Panc1 (cell line): ENCODE data around the gene LRRC3. TPM values are rescaled to one million over a fixed set of nuclear protein-coding genes. Genes with fewer than 3 reads are reported as not detected.

Source experiments
- ATAC-seq: fragments of 200-7000 bp; cut with Tn5 transposase; 2 replicates; pipeline ENCODE4 v1.9.1; 2020; ENCODE audit warnings: mild to moderate bottlenecking, moderate library complexity
- BruUV-seq: library from RNA; stranded (reverse); fragments of 400-500 nt; replicated peaks from 2 replicates; lab custom pipeline; 2021; lab: Mats Ljungman, UMichigan
- CTCF ChIA-PET: fragments of 300-600 bp; sonication (Branson Sonifier 250); formaldehyde crosslinking; loops from one replicate; lab custom pipeline; 2022; ENCODE audit warnings: antibody characterized with exemption; lab: Charles Lee
- POLR2A ChIA-PET: fragments of 300-600 bp; sonication (Branson Sonifier 250); formaldehyde crosslinking; loops from one replicate; lab custom pipeline; 2022; ENCODE audit warnings: antibody characterized with exemption; lab: Charles Lee
- DNase-seq: peaks from one replicate; pipeline ENCODE4 v3.0.0-alpha.2; 2010; ENCODE audit warnings: low read depth, low spot score
- H3K27ac ChIP-seq: 2 replicates; pipeline ENCODE4 v1.5.1; 2011; ENCODE audit warnings: mild to moderate bottlenecking, low read length, inconsistent platforms
- H3K27me3 ChIP-seq: fragments of 200-500 bp; sonication (Bioruptor generic); 2 replicates; pipeline ENCODE4 v1.6.0; 2014; ENCODE audit warnings: low read length, inconsistent platforms; ENCODE audit not compliant: control insufficient read depth, insufficient read depth
- H3K36me3 ChIP-seq: fragments of 200-500 bp; sonication (Bioruptor generic); 2 replicates; pipeline ENCODE4 v1.5.1; 2014; ENCODE audit warnings: inconsistent platforms, mild to moderate bottlenecking, low read length, moderate library complexity; ENCODE audit not compliant: control insufficient read depth, insufficient read depth
- H3K4me1 ChIP-seq: 2 replicates; pipeline ENCODE4 v1.5.1; 2011; ENCODE audit warnings: inconsistent platforms, mild to moderate bottlenecking, low read length, moderate library complexity; ENCODE audit not compliant: control insufficient read depth, insufficient read depth
- H3K4me3 ChIP-seq, 2 experiments: 2 replicates each; pipeline ENCODE4 v1.5.1; 2011 to 2012; ENCODE audit warnings: low read depth in 2 of 2, low read length in 2 of 2, mild to moderate bottlenecking in 2 of 2, inconsistent platforms in 1 of 2, moderate library complexity in 1 of 2
- H3K9me3 ChIP-seq: fragments of 200-500 bp; sonication (Bioruptor generic); 2 replicates; pipeline ENCODE4 v1.5.1; 2014; ENCODE audit warnings: low read depth, mild to moderate bottlenecking, inconsistent platforms, low read length, moderate library complexity; ENCODE audit not compliant: control insufficient read depth, insufficient read depth
- CTCF ChIP-seq: fragments of 450-650 bp; IDR thresholded peaks from 2 replicates; pipeline ENCODE4 v1.5.1; 2017; ENCODE audit warnings: mild to moderate bottlenecking
- POLR2AphosphoS5 ChIP-seq: IDR thresholded peaks from 2 replicates; pipeline ENCODE4 v1.6.1; 2012; ENCODE audit warnings: mild to moderate bottlenecking, low read depth, low read length, moderate library complexity
- REST ChIP-seq, 2 experiments: IDR thresholded peaks; 2 replicates each; pipeline ENCODE4 v1.6.1; 2011 to 2012; ENCODE audit warnings: low read depth in 2 of 2, control low read depth in 1 of 2, low read length in 1 of 2, mild to moderate bottlenecking in 1 of 2, moderate library complexity in 1 of 2; ENCODE audit not compliant: insufficient read depth in 1 of 2
- SIN3A ChIP-seq: IDR thresholded peaks from 2 replicates; pipeline ENCODE4 v1.6.1; 2012; ENCODE audit warnings: low read depth, mild to moderate bottlenecking, low read length, moderate library complexity, borderline replicate concordance; ENCODE audit not compliant: insufficient read depth
- TCF7L2 ChIP-seq: IDR thresholded peaks from 2 replicates; pipeline ENCODE4 v1.6.1; 2011; ENCODE audit warnings: mild to moderate bottlenecking, low read depth, low read length, inconsistent platforms
- in situ Hi-C: cut with HindIII; loops from 2 replicates; pipeline ENCODE4 v1.10.0; 2016; ENCODE audit warnings: low sequenced_read_pairs, low pct_unique_long_range_greater_than_20kb
- intact Hi-C: fragments of 100-400 bp; cut with micrococcal nuclease; formaldehyde crosslinking; loops from one replicate; pipeline ENCODE4 v1.10.0; 2022; ENCODE audit not compliant: unreplicated experiment
- total RNA-seq: library from RNA; stranded (reverse); gene quantifications from one replicate; pipeline ENCODE4 v1.2.1, GENCODE V29; 2021; ENCODE audit not compliant: unreplicated experiment

The LRRC3 gene
- total RNA-seq, 1 experiment from 2014 or later, result 3.3 TPM

GRCh38 chr21:44456915-44457736 lies 1.8 kb downstream of the LRRC3 start:
- TF ChIP-seq SIN3A (no peak), TCF7L2 (no peak), REST (IDR thresholded peaks at IDR 0.05; ENCODE audit: insufficient read depth in 1 of 2, low read depth in 2 of 2, low read length in 1 of 2) (no peak), CTCF (no peak)
- H3K27me3 ChIP-seq, result no peaks in the 10 kb centered on the region; the same call in 1 of the 2 replicates
- ATAC-seq (no peak), DNase-seq (no peak)
- CTCF ChIA-PET, result no interaction called here
- H3K36me3 ChIP-seq, result no peaks in the 10 kb centered on the region
- intact Hi-C loops, result no loop called here
- BruUV-seq, result no TSS peak
- in situ Hi-C loops, result no loop called here
- H3K4me3 ChIP-seq, result no peak overlapping the region
- no peak overlapping the region for H3K27ac ChIP-seq
- POLR2A ChIA-PET, result no interaction called here
- H3K4me1 ChIP-seq, result no peaks in the 10 kb centered on the region
- no peaks in the 10 kb centered on the region for H3K9me3 ChIP-seq

- TF ChIP-seq TCF7L2, result no peak
- TF ChIP-seq POLR2AphosphoS5, result no peak
- CTCF ChIA-PET, result no interaction called here
- intact Hi-C loops (no loop called here), in situ Hi-C loops (no loop called here)
- no peaks in the 10 kb centered on the region for H3K36me3 ChIP-seq
- no peaks in the 10 kb centered on the region for H3K4me1 ChIP-seq
- H3K4me3 ChIP-seq, result no peak overlapping the region
- H3K27ac ChIP-seq, result no peak overlapping the region
- ATAC-seq (no peak), DNase-seq (no peak)
- no peaks in the 10 kb centered on the region for H3K27me3 ChIP-seq
- no TSS peak for BruUV-seq
- H3K9me3 ChIP-seq, result no peaks in the 10 kb centered on the region
- POLR2A ChIA-PET, result no interaction called here
Measured at GRCh38 chr21:44458971-44459711, 3.8 kb downstream of the LRRC3 start.
